Cardiac septum (tissue), 1 donor: ENCODE results near the gene TMEM107. TPM values are rescaled to one million over a fixed set of nuclear protein-coding genes. Genes with fewer than 3 reads are reported as not detected.
"Not testable (repeated sequence)": the region's sequence is repeated elsewhere in the genome, so short reads cannot be mapped to it uniquely, and the experiment has no call there.

ENCODE experiments used
- DNase-seq: peaks from one replicate; pipeline ENCODE4 v3.0.0-alpha.2; 2020; ENCODE audit warnings: low spot score
- intact Hi-C: fragments of 100-400 bp; cut with DNase I; formaldehyde crosslinking; loops from one replicate; pipeline ENCODE4 v1.14.0; 2022
- long read RNA-seq: library from polyadenylated mRNA; unstranded; transcript quantifications from one replicate; pipeline ENCODE4 v2.0.0, GENCODE V29; 2021
- total RNA-seq: library from RNA; stranded (reverse); fragmentation: NEBNext Ultra II Directional; extraction: Animal tissue kit (Norgen Biotek cat#: 25700); gene quantifications from one replicate; pipeline ENCODE4 v1.2.1, GENCODE V29; 2021
- donor health status: DM: no; HTN: no; CAD: no.

TMEM107 gene
- total RNA-seq = 8.7 TPM
- long read RNA-seq, partial matches to known transcripts = 0 of 5 reads
- long read RNA-seq, other reads (novel, unspliced or antisense) = 1 of 5 reads

- DNase-seq = peak; percentile 91
- intact Hi-C loops = no loop called here
Observed at GRCh38 chr17:8176197-8176940, at the start of gene TMEM107. Gene TMEM107, minus strand, starts transcription at chr17:8176380. Its CDS starts 94 bp downstream, at chr17:8176286.

DNA sequence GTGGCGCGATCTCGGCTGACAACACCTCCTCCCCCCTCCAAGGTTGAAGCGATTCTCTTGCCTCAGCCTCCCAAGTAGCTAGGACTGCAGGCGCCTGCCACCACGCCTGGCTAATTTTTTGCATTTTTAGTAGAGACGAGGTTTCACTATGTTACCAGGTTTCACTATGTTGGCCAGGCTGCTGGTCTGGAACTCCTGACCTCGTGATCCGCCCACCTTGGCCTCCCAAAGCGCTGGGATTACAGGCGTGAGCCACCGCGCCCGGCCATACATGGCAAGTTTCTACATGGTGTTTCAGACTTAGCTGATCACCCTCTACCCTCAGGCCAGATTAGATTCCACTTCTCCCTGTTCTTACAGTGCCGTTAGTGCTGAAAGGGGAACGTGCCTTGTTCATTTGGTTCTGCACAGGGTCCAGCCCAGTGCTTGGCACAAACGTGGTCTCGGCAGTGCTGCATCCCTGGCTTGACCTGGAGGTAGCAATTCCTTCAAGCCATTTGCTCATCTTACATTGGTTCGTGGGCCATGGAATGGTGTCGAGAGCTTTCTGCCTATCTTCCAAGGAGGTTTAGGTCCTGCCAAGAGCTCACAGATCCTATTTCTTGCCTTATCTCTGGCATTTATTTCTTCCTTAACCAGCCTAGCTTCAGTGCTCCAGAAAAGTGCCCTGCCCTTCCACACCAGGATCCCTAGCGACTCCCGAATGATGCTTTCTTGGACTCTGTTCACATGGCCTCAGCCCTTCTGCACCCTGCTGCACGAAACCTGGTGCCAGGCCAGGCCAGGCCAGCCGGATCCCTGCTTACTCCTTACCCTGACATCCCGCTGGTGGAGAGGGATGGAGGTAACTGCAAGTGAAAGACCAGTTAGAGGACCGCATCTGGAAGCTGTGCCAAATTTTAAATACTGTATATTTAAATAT lies 49.0 kb upstream of the TMEM107 start:
- intact Hi-C loops = loop anchor here (10.0 kb wide), 1 partner anchor 150 kb away; the partner anchor contains the start of gene KRABD2
- DNase-seq = no peak

GRCh38 chr17:8223356-8224126 lies 47.4 kb upstream of the TMEM107 start:
- intact Hi-C loops = loop anchor here (2.0 to 10.0 kb wide), 2 partner anchors 103 to 151 kb away; partner anchors contain the start of gene KRABD2

DNA sequence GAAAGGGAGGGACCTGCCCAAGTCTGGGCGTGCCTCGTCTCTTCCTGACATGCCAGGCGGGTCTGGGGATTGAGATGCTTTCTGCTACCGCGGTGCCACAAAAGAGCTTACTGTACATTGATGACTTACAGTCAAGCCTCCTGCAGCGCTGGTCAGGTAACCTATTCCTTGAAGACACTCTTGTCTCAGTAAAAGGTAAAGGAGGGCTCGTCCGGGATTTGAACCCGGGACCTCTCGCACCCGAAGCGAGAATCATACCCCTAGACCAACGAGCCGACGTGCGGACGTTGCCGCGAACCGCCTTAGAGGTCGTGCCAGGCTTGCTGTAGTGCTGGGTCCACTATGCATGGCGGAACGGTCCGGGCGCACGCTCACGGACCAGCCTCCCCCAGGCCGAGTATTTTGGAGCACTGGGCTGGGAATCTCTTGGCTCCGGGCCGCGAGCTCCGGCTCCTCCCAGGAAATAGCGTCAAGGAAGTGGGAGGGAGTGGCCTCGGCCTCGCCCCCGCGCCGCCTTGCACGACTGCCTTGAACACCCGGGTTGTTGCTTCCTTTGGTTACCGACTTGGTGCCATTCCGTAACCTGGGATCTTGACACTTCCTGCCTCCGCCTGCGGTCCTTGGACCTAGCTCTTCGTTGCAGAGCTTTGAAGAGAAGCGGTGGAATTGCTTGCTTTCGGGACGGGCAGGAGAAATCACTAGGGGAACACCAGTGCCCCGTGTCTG lies 46.6 kb upstream of the TMEM107 start:
- peak; percentile 97 for DNase-seq
- intact Hi-C loops = loop anchor here (1.0 to 10.0 kb wide), 3 partner anchors 36 to 152 kb away; partner anchors contain the start of gene KRABD2

More at GRCh38 chr17:8223356-8224126, 47.4 kb upstream of the TMEM107 start:
- no peak for DNase-seq

DNA sequence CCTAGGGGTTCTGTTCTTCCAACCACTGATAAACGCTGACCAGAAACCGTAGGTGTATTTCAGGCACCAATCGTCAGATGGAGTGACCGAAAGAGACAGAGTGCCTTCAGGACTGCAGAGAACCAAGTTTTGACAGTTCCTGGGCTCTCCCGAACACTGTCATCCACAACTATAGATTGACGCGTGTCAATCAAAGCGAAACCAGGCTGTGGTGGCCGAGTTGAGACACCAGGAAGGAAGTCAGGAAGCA lies 46.1 kb upstream of the TMEM107 start:
- no peak for DNase-seq
- intact Hi-C loops = loop anchor here (1.0 to 10.0 kb wide), 3 partner anchors 36 to 152 kb away; partner anchors contain the start of gene KRABD2

GRCh38 chr17:8221663-8222379 lies 45.6 kb upstream of the TMEM107 start:
- DNase-seq = peak; percentile 88
- intact Hi-C loops = loop anchor here (1.0 to 10.0 kb wide), 3 partner anchors 36 to 153 kb away; partner anchors contain the start of gene KRABD2

GRCh38 chr17:8220783-8221662 lies 44.8 kb upstream of the TMEM107 start:
- intact Hi-C loops = loop anchor here (10.0 kb wide), 1 partner anchor 154 kb away; the partner anchor contains the start of gene KRABD2

GRCh38 chr17:8214000-8214399 lies 37.8 kb upstream of the TMEM107 start:
- intact Hi-C loops, DNase-seq: not testable (repeated sequence)

More at GRCh38 chr17:8220783-8221662, 44.8 kb upstream of the TMEM107 start:
- peak; percentile 91 for DNase-seq

DNA sequence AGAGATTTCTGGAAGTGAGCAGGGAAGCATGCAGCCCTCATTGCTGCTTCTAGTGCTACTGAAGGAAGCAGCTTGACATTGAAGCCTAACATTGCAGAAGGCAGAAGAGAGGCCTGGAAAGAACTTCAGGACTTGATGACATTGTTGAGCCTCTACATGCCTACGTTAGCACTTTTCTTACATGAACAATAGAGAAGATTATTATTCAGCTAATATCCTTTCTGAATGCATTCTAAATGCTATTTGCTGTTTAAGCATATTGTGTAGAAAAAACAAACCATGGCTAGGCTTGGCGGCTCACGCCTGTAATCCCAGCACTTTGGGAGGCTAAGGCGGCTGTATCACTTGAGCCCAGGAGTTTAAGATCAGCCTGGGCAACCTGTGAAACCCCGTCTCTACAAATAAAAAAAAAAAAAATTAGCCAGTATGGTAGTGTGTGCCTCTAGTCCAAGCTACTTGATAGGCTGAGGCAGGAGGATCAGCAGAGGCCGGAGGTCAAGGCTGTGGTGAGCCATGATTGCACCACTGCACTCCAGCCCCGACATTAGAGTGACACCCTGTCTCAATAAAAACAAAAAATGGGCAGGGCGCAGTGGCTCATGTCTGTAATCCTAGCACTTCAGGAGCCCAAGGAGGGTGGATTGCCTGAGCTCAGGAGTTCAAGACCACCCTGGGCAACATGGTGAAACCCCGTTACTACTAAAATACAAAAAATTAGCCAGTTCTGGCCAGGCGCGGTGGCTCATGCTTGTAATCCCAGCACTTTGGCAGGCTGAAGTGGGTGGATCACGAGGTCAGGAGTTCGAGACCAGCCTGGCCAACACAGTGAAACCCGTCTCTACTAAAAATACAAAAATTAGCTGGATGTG lies 36.4 kb upstream of the TMEM107 start:
- intact Hi-C loops = no loop called here
- DNase-seq = no peak

DNA sequence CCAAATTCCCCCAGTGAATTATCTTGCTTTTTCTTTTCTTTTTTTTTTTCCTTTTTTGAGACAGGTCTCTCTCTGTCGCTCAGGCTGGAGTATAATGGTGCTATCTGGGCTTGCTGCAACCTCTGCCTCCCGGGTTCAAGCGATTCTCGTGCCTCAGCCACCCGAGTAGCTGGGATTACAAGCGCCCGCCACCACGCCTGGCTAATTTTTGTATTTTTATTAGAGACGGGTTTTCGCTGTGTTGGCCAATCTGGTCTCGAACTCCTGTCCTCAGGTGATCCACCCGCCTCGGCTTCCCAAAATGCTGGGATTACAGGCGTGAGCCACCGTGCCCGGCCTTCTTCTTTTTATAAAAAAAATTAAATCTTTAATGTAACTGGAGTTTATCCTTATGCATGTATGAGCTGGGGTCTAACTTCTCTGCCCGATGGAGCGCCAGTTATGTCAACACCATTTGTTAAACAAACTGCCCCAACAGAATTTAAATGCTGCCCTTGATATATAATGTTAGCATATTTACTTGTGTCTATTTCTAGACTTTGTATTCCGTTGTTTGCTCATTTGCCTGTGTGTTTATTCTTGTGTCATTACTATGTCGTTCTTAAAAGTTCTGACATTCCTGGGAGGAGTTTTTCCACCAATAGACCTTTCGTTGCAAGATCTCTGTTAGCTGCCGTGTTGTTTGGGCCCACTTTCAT lies 34.7 kb upstream of the TMEM107 start:
- intact Hi-C loops = no loop called here
- DNase-seq = no peak

- DNase-seq = peak; percentile 97
- intact Hi-C loops = no loop called here
Observed at GRCh38 chr17:8209907-8210760, 34.0 kb upstream of the TMEM107 start, which contains the start of gene AURKB. Gene AURKB, minus strand, starts transcription at chr17:8210575. Its CDS starts 351 bp downstream, at chr17:8210224.

DNA sequence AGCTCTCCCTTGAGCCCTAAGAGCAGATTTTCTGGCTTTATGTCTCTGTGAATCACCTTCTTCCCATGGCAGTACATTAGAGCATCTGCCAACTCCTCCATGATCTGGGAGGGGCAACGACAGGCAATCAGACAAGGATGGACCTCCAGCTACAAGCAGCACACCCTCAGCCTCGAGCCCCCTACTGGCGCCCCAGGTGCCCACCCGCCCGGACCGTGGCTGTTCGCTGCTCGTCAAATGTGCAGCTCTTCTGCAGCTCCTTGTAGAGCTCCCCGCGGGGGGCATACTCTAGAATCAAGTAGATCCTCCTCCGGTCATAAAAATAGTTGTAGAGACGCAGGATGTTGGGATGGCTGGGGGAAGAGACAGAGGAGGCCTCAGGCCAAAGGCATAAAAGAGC lies 30.4 kb upstream of the TMEM107 start:
- intact Hi-C loops = no loop called here
- DNase-seq = no peak

DNA sequence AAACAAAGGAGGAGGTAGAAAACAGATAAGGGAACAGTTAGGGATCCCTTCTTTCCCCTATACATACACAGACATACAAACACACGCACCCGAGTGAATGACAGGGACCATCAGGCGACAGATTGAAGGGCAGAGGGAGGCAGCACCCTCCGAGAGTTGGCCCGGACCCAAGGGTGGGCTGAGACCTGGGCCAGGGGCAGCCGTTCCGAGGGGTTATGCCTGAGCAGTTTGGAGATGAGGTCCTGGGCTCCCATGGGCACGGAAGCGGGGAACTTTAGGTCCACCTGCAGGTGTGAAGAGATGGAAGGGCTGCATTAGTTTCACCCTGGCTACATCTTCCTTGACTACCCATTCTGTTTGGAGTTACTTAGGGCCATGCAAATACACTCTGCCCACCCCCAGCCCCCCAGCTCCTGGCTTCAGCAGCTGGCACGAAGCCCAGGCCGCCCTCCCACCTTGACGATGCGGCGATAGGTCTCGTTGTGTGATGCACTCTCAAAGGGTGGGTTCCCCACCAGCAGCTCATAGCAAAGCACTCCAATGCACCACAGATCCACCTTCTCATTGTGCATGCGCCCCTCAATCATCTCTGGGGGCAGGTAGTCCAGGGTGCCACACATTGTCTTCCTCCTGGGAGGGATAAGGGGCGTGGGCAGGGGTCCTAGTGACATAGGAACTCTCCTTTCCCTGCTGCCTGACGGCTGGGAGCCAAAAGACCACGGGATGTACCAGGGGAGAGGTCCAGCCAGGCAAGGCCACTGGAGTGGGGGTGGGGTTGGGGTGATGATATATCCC lies 28.8 kb upstream of the TMEM107 start:
- DNase-seq = no peak
- intact Hi-C loops = no loop called here
